Measurements from ENCODE around the gene HMGXB4. TPM values are rescaled to one million over a fixed set of nuclear protein-coding genes. Genes with fewer than 3 reads are reported as not detected.
A peak's percentile ranks its signal among the peaks of the same experiment; 100 is the strongest.

HMGXB4 gene
- total and polyA plus RNA-seq, 9 of the 15 experiments (the other 6 are each of a cell fraction or from before 2014, with no cell fraction given), result 9.9 to 31.4 (median 24.8) TPM

DNA sequence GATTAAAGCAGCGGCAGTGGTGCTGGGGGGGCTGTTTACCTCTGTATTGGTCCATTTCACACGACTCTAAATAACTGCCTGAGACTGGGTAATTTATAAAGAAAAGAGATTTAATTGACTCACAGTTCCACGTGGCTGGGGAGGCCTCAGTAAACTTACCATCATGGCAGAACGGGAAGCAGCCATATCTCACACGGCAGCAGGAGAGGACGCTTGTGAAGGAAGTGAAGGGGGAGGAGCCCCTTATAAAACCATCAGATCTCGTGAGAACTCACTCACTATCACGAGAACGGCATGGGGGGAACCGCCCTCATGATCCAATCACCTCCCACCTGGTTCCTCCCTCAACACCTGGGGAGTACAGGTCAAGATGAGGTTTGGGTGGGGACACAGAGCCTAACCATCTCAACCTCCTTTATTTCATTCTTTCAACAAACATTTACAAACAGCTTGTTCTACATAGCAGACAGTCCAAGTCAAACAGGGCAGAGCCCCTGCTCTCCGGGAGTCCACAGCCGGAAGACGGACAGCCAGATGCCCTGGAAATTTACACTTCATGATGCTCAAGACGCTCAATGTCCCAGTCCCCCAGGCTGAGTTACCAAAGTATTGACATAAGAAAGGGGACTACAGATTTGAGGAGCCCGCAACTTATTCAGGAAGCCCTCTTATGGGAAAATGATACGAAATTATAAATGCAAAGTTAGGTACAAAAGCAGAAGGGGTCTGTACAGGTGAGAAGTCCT, 26.3 kb upstream of the HMGXB4 start (continued):
- TF ChIP-seq, protein P1, sequence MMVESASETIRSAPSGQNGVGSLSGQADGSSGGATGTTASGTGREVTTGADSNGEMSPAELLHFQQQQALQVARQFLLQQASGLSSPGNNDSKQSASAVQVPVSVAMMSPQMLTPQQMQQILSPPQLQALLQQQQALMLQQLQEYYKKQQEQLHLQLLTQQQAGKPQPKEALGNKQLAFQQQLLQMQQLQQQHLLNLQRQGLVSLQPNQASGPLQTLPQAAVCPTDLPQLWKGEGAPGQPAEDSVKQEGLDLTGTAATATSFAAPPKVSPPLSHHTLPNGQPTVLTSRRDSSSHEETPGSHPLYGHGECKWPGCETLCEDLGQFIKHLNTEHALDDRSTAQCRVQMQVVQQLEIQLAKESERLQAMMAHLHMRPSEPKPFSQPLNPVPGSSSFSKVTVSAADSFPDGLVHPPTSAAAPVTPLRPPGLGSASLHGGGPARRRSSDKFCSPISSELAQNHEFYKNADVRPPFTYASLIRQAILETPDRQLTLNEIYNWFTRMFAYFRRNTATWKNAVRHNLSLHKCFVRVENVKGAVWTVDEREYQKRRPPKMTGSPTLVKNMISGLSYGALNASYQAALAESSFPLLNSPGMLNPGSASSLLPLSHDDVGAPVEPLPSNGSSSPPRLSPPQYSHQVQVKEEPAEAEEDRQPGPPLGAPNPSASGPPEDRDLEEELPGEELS (CRISPR knock-in tag; IDR thresholded peaks at IDR 0.05; ENCODE audit: borderline replicate concordance), result no peak
- TF ChIP-seq, protein P2, sequence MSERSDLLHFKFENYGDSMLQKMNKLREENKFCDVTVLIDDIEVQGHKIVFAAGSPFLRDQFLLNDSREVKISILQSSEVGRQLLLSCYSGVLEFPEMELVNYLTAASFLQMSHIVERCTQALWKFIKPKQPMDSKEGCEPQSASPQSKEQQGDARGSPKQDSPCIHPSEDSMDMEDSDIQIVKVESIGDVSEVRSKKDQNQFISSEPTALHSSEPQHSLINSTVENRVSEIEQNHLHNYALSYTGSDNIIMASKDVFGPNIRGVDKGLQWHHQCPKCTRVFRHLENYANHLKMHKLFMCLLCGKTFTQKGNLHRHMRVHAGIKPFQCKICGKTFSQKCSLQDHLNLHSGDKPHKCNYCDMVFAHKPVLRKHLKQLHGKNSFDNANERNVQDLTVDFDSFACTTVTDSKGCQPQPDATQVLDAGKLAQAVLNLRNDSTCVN (CRISPR knock-in tag; IDR thresholded peaks at IDR 0.05), result no peak
- TF ChIP-seq FUS (optimal IDR thresholded peaks at IDR 0.05; ENCODE audit: low read depth, low read length), result no peak
- TF ChIP-seq GTF2A2 (tag; IDR thresholded peaks at IDR 0.05), result 0 out of 2 replicates have a peak, but pooled peaks have one; percentile 67
- no peak for TF ChIP-seq ETV1 (tag; conservative IDR thresholded peaks at IDR 0.05; ENCODE audit: low read depth)
- TF ChIP-seq NFIC (IDR thresholded peaks at IDR 0.05), result 0 out of 2 replicates have a peak, but pooled peaks have one; percentile 37
- TF ChIP-seq NR1H2 (CRISPR knock-in tag; IDR thresholded peaks at IDR 0.05), result no peak
- TF ChIP-seq IFI16 (CRISPR knock-in tag; IDR thresholded peaks at IDR 0.05), result no peak
- TF ChIP-seq KDM5B (IDR thresholded peaks at IDR 0.05; ENCODE audit: insufficient replicate concordance, low read depth, low read length), result peak; percentile 97
- TF ChIP-seq XRCC4 (IDR thresholded peaks at IDR 0.05; ENCODE audit: extremely low read depth, insufficient read depth, insufficient read length), result no peak
- TF ChIP-seq BRD9 (IDR thresholded peaks at IDR 0.05; ENCODE audit: low read depth, partially characterized antibody), result no peak
- TF ChIP-seq KHSRP (IDR thresholded peaks at IDR 0.05), result no peak
- no peak for TF ChIP-seq ZNF436 (CRISPR knock-in tag; IDR thresholded peaks at IDR 0.05)
- TF ChIP-seq POLR2G (IDR thresholded peaks at IDR 0.05; ENCODE audit: low read depth, low read length), result peak; percentile 70
- peak; percentile 21; the same call in 1 of the 2 replicates for TF ChIP-seq CBFA2T3 (IDR thresholded peaks at IDR 0.05)
- TF ChIP-seq BRF1 (IDR thresholded peaks at IDR 0.05; ENCODE audit: borderline replicate concordance, extremely low read depth, insufficient read length), result no peak
- no peak for TF ChIP-seq ZNF12 (CRISPR knock-in tag; IDR thresholded peaks at IDR 0.05)
- TF ChIP-seq DPF2 (IDR thresholded peaks at IDR 0.05), result no peak
- TF ChIP-seq EZH2 (IDR thresholded peaks at IDR 0.05; ENCODE audit: borderline replicate concordance, low read depth, low read length), result no peak
- TF ChIP-seq MCM3 (IDR thresholded peaks at IDR 0.05), result no peak
- no peak for TF ChIP-seq FOXA3 (CRISPR knock-in tag; conservative IDR thresholded peaks at IDR 0.05 in 1 of 2, IDR thresholded peaks at IDR 0.05 in 1 of 2)
- peak; percentile 24; the same call in 1 of the 2 replicates for TF ChIP-seq CXXC5 (CRISPR knock-in tag; IDR thresholded peaks at IDR 0.05)
- TF ChIP-seq ZFX (CRISPR knock-in tag; IDR thresholded peaks at IDR 0.05), result peak; percentile 51
- TF ChIP-seq, protein P3, sequence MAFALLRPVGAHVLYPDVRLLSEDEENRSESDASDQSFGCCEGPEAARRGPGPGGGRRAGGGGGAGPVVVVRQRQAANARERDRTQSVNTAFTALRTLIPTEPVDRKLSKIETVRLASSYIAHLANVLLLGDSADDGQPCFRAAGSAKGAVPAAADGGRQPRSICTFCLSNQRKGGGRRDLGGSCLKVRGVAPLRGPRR (CRISPR knock-in tag; IDR thresholded peaks at IDR 0.05), result no peak
- no peak for TF ChIP-seq DACH1 (IDR thresholded peaks at IDR 0.05; ENCODE audit: partially characterized antibody)
- peak; percentile 88 for TF ChIP-seq MTA3 (IDR thresholded peaks at IDR 0.05; ENCODE audit: borderline replicate concordance)
- no peak for TF ChIP-seq ZNF699 (CRISPR knock-in tag; IDR thresholded peaks at IDR 0.05; ENCODE audit: insufficient replicate concordance)
